Spleen (tissue), 11 donors: ENCODE data around the gene GPHN. TPM values are rescaled to one million over a fixed set of nuclear protein-coding genes. Genes with fewer than 3 reads are reported as not detected.

Experiments
- DNase-seq: peaks from one replicate; pipeline ENCODE4 v3.0.0-alpha.2; 2020
- H3K27ac ChIP-seq, 8 donors: fragments of 200-600 bp; sonication (generic) in 7 of 8; 1 replicate in 4 of 8; 2 replicates in 4 of 8; pipeline versions ENCODE4 v1.5.0 to v1.8.0; 2016 to 2021; ENCODE audit warnings: inconsistent platforms in 4 of 8, mild to moderate bottlenecking in 4 of 8, moderate library complexity in 1 of 8
- H3K27me3 ChIP-seq, 7 donors: fragments of 200-600 bp; sonication (generic) in 6 of 7; replicated peaks in 1 of 7; 1 replicate in 4 of 7; 2 replicates in 3 of 7; pipeline versions ENCODE4 v1.5.0 to v1.8.0; 2016 to 2021; ENCODE audit warnings: inconsistent platforms in 3 of 7, mild to moderate bottlenecking in 1 of 7
- H3K36me3 ChIP-seq, 6 donors: fragments of 200-600 bp; sonication (generic) in 5 of 6; 1 replicate in 4 of 6; 2 replicates in 2 of 6; pipeline versions ENCODE4 v1.5.0 to v1.8.0; 2016 to 2021; ENCODE audit warnings: inconsistent platforms in 2 of 6
- H3K4me1 ChIP-seq, 6 donors: fragments of 200-600 bp; sonication (generic) in 5 of 6; 1 replicate in 3 of 6; 2 replicates in 3 of 6; pipeline versions ENCODE4 v1.5.0 to v1.8.0; 2016 to 2021; ENCODE audit warnings: inconsistent platforms in 3 of 6
- H3K4me3 ChIP-seq, 8 donors: fragments of 200-600 bp; sonication (generic) in 7 of 8; 1 replicate in 4 of 8; 2 replicates in 4 of 8; pipeline versions ENCODE4 v1.5.0 to v1.8.0; 2016 to 2021; ENCODE audit warnings: inconsistent platforms in 4 of 8, mild to moderate bottlenecking in 4 of 8, moderate library complexity in 2 of 8
- H3K9me3 ChIP-seq, 8 donors: fragments of 200-600 bp; sonication (generic) in 7 of 8; 1 replicate in 4 of 8; 2 replicates in 4 of 8; pipeline versions ENCODE4 v1.5.0 to v1.8.0; 2016 to 2021; ENCODE audit warnings: inconsistent platforms in 4 of 8
- CTCF ChIP-seq, 11 experiments: fragments of 200-600 bp in 7 of 11; fragments of 450-650 bp in 4 of 11; sonication (generic) in 4 of 11; IDR thresholded peaks in 8 of 11; conservative IDR thresholded peaks in 3 of 11; 1 replicate in 7 of 11; 2 replicates in 4 of 11; pipeline versions ENCODE4 v1.4.0 to v1.8.0; 2016 to 2021; ENCODE audit warnings: antibody characterized with exemption in 11 of 11, inconsistent platforms in 4 of 11, mild to moderate bottlenecking in 1 of 11
- POLR2A ChIP-seq, 3 donors: fragments of 450-650 bp; IDR thresholded peaks; one replicate each; pipeline ENCODE4 v1.5.1; 2017; ENCODE audit warnings: antibody characterized with exemption in 3 of 3, mild to moderate bottlenecking in 1 of 3
- POLR2AphosphoS5 ChIP-seq, 3 donors: sonication (generic); formaldehyde crosslinking; IDR thresholded peaks; one replicate each; pipeline ENCODE4 v1.5.1; 2017; ENCODE audit warnings: antibody characterized with exemption in 3 of 3
- WGBS, 5 donors: extraction: QIAGEN DNeasy Blood & Tissue Kit in 3 of 5; methylation state at CpG; one replicate each; pipeline versions ENCODE4 v1.1.5 to v1.1.7; 2013 to 2018; 5-methylcytosine and 5-hydroxymethylcytosine counted together
- intact Hi-C: fragments of 100-400 bp; cut with DNase I; formaldehyde crosslinking; loops from one replicate; pipeline ENCODE4 v1.15.0; 2023; ENCODE audit warnings: low total_unique reads
- polyA plus RNA-seq, 3 donors: library from polyadenylated mRNA; stranded (reverse); fragments of 200-250 nt; gene quantifications; one replicate each; pipeline ENCODE4 v1.2.1, GENCODE V29; 2013
- total RNA-seq, 7 donors: library from RNA; depleted of rRNA in 3 of 7; stranded (reverse); fragments of >200 nt in 3 of 7; fragmentation: NEBNext Ultra II Directional in 4 of 7; extraction: Animal tissue kit (Norgen Biotek cat#: 25700) in 4 of 7; gene quantifications; one replicate each; pipeline versions ENCODE4 v1.1.0 to v1.2.1, GENCODE V29; 2016 to 2021
- donor health status: healthy with polysubstance abuse.
- donor health status: DM: no; HTN: no; CAD: no; lungs with moderate emphysema.
- donor health status: DM: no; HTN: no; CAD: no.
- donor health status: Bipolar disorder and iron deficiency.
- donor health status: healthy.
- donor health status: DM: no; HTN: no; CAD: no.
- donor health status: DM: yes; HTN: yes; CAD: no.

Gene GPHN
- total and polyA plus RNA-seq, 10 donors: 9.0 to 26.9 (median 15.7) TPM

- TF ChIP-seq POLR2A (IDR thresholded peaks at IDR 0.05): no peak
- TF ChIP-seq CTCF (IDR thresholded peaks at IDR 0.05 in 8 of 11, conservative IDR thresholded peaks at IDR 0.05 in 3 of 11): no peak
- no peak for TF ChIP-seq POLR2AphosphoS5 (IDR thresholded peaks at IDR 0.05)
- Histone ChIP-seq H3K9me3 (peaks cover 0 to 24% (median 19%) of the 10 kb centered on the region in 8 donors), H3K27ac (no peak overlapping the region), H3K4me3 (no peak overlapping the region), H3K27me3 (no peaks in the 10 kb centered on the region), H3K4me1 (no peaks in the 10 kb centered on the region), H3K36me3 (peaks cover 0 to 3% (median 0%) of the 10 kb centered on the region in 6 donors)
- intact Hi-C loops: no loop called here
- DNase-seq: no peak
Observed at GRCh38 chr14:66739826-66740225, 231.9 kb downstream of the GPHN start.

- Histone ChIP-seq H3K27ac (no peak overlapping the region), H3K4me1 (no peaks in the 10 kb centered on the region), H3K9me3 (peaks cover 0 to 9% (median 6%) of the 10 kb centered on the region in 8 donors), H3K27me3 (no peaks in the 10 kb centered on the region), H3K4me3 (no peak overlapping the region), H3K36me3 (peaks cover 0 to 3% (median 0%) of the 10 kb centered on the region in 6 donors)
- 91 to 100% (median 93%) methylated on average over 1 of the region's 1 CpG for whole genome bisulfite sequencing, 5 donors
- no peak for DNase-seq
- no peak for TF ChIP-seq CTCF (IDR thresholded peaks at IDR 0.05 in 8 of 11, conservative IDR thresholded peaks at IDR 0.05 in 3 of 11)
- TF ChIP-seq POLR2A (IDR thresholded peaks at IDR 0.05): no peak
- no peak for TF ChIP-seq POLR2AphosphoS5 (IDR thresholded peaks at IDR 0.05)
- intact Hi-C loops: no loop called here
Observed at GRCh38 chr14:66745078-66745477, 237.1 kb downstream of the GPHN start.

- no peak overlapping the region for H3K27ac ChIP-seq
- H3K4me1 ChIP-seq: no peaks in the 10 kb centered on the region
- no peaks in the 10 kb centered on the region for H3K9me3 ChIP-seq
- no peak for TF ChIP-seq POLR2A (IDR thresholded peaks at IDR 0.05)
- peak in 8 of 11 experiments; percentile 19 to 49 (median 39) for TF ChIP-seq CTCF (IDR thresholded peaks at IDR 0.05 in 8 of 11, conservative IDR thresholded peaks at IDR 0.05 in 3 of 11)
- no peak for TF ChIP-seq POLR2AphosphoS5 (IDR thresholded peaks at IDR 0.05)
- DNase-seq: no peak
- no peaks in the 10 kb centered on the region for H3K36me3 ChIP-seq
- 86 to 95% (median 88%) methylated on average over 2 of the region's 2 CpGs for WGBS, 5 donors
- no peaks in the 10 kb centered on the region for H3K27me3 ChIP-seq
- intact Hi-C loops: no loop called here
- H3K4me3 ChIP-seq: no peak overlapping the region
Observed at GRCh38 chr14:66746316-66747006, 238.5 kb downstream of the GPHN start.

DNA sequence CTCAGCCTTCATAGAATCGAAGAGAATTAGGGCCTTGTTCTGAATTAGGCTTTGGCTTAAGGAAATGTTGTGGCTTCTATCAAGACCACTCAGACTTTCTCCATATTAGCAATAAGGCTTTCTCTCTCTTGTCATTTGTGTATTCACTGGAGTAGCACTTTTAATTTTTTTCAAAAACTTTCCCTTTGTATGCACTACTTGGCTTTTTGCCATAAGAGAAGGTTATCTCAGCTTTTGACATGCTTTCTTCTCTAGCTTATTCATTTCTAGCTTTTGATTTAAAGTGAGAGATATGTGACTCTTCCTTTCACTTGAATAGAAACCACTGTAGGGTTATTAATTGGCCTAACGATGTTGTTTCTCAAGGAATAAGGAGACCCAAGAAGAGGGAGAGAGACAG is 244.2 kb downstream of the GPHN start:
- TF ChIP-seq CTCF (IDR thresholded peaks at IDR 0.05 in 8 of 11, conservative IDR thresholded peaks at IDR 0.05 in 3 of 11) (no peak), POLR2AphosphoS5 (IDR thresholded peaks at IDR 0.05) (no peak), POLR2A (IDR thresholded peaks at IDR 0.05) (no peak)
- Histone ChIP-seq H3K36me3 (no peaks in the 10 kb centered on the region), H3K27ac (no peak overlapping the region), H3K4me1 (no peaks in the 10 kb centered on the region), H3K9me3 (no peaks in the 10 kb centered on the region), H3K4me3 (no peak overlapping the region), H3K27me3 (no peaks in the 10 kb centered on the region)
- no peak for DNase-seq
- intact Hi-C loops: no loop called here
- 59 to 72% (median 69%) methylated on average over 2 of the region's 2 CpGs for WGBS, 5 donors
